Stimulated activated memory B cell treated with anti-CD40 and anti-IgM and Interleukin-4, amounts not matched to agents 10 μg/mL and 1 μg/mL and 100 μg/mL, for 72 hours (primary cell): ENCODE measurements around the gene TAS2R39.
A peak's percentile ranks its signal among the peaks of the same experiment; 100 is the strongest.
"Not testable (repeated sequence)": the region's sequence is repeated elsewhere in the genome, so short reads cannot be mapped to it uniquely, and the experiment has no call there.

Experiments used
- ATAC-seq: fragments of 150-1000 bp; cut with Tn5 transposase; 2 replicates; pipeline ENCODE4 v1.10.0; 2021
- H3K27ac Mint-ChIP-seq: one replicate; pipeline ENCODE4 v1.8.0; 2022; ENCODE audit warnings: mild to moderate bottlenecking, mixed read lengths
- H3K27me3 Mint-ChIP-seq: one replicate; pipeline ENCODE4 v1.8.0; 2022; ENCODE audit warnings: mixed read lengths
- H3K36me3 Mint-ChIP-seq: one replicate; pipeline ENCODE4 v1.8.0; 2022; ENCODE audit warnings: mixed read lengths
- H3K4me1 Mint-ChIP-seq: one replicate; pipeline ENCODE4 v1.8.0; 2022; ENCODE audit warnings: mixed read lengths
- H3K4me3 Mint-ChIP-seq: one replicate; pipeline ENCODE4 v1.8.0; 2022; ENCODE audit warnings: mild to moderate bottlenecking, moderate library complexity, mixed read lengths
- H3K9me3 Mint-ChIP-seq: one replicate; pipeline ENCODE4 v1.8.0; 2022; ENCODE audit warnings: mixed read lengths

Gene TAS2R39

DNA sequence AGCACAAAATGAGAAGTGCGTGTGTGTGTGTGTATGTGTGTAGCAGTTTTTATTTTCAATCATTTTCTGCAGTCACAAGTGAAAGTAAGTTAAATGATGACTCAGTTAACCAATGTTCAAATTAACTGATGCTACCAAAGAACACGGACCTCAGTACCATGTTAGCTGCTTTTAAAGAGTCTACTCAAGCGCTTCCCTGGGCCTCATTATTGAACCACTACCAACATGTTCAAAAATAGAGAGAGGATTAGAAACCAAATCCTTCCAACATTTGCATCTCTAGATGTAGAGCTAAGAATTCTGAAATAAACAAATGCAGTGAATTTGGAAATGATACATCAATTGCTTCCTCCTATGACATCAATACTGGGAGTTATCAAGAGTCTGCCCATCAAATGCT lies at the start of gene TAS2R39:
TAS2R39 (plus strand) TSS at position 396 of the 400 bp plus-strand sequence; CDS start at position 396, 0 bp downstream.
- Mint-ChIP-seq H3K4me3 (no peak within 1 kb of the TSS), H3K27ac (no peak within 1 kb of the TSS)
- ATAC-seq = no peak

DNA sequence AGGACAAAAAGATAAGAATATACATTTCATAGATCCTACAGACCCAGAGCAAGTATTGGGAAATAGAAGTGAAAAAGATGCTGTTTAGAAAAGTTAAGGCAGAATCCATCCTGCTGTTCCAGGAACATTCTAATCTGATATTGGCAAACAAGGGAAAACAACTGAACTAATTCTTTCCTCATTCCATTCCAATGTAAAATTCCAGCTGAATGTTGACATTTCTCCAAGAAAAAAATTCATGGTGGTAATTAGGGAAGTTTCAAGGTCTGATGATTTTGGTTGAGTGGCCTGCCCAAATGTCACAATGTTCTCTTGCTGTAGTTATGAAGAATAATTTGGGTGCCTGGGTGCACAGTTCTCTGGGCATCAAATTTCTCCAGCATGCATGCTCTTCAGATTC lies 36.1 kb upstream of the TAS2R39 start:
- Mint-ChIP-seq H3K27me3 (no peaks in the 10 kb centered on the region), H3K36me3 (peaks cover 4% of the 10 kb centered on the region), H3K4me3 (no peak overlapping the region), H3K9me3 (peaks cover 9% of the 10 kb centered on the region), H3K4me1 (no peaks in the 10 kb centered on the region), H3K27ac (no peak overlapping the region)
- ATAC-seq = no peak

More for the DNA sequence above, at the start of gene TAS2R39:
- H3K27me3 Mint-ChIP-seq = no peaks in the 10 kb centered on the region
- H3K4me1 Mint-ChIP-seq = peaks cover 29% of the 10 kb centered on the region
- peaks cover 4% of the 10 kb centered on the region for H3K36me3 Mint-ChIP-seq
- H3K9me3 Mint-ChIP-seq = peaks cover 2% of the 10 kb centered on the region

DNA sequence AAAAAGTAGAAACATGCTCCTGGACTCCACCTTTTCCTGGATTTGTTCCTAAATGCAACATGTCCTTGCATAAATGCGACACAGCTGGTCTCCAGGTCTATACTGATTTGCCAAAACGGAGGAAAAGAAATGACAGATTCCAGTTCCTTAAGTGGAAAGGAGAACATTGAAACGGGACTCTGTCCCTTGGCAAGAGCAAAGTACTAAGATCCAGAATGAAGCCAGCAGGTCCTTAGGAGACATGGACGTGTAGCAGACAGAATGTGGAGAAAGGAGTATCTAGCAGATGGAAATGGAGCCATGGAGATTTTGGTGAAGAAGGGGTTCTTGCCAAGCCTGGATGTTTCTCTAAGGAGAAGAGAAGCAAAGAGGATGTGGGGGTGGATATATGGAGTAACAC lies 35.2 kb upstream of the TAS2R39 start:
- Mint-ChIP-seq H3K9me3 (peaks cover 9% of the 10 kb centered on the region), H3K4me1 (no peaks in the 10 kb centered on the region), H3K4me3 (no peak overlapping the region), H3K36me3 (peaks cover 4% of the 10 kb centered on the region), H3K27ac (no peak overlapping the region), H3K27me3 (no peaks in the 10 kb centered on the region)
- no peak for ATAC-seq

DNA sequence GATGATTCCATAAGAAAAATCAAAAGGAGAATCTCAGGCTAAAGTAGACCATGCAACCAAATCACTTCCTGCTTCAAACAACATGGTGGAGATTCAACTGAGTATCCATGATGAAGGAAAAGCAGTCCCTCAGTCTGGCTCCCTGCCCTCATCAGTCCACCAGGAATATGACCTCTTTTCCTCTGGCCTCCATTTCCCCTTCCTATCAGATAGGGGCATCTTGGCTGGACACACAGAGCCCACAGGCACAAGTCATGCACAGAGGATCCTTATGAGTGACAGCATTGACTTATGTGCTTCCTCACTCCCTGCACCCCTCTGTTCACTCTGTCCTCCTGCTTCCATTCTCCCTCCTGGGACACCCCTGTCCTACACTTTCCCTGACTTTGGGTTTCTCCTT lies 34.6 kb upstream of the TAS2R39 start:
- no peak overlapping the region for H3K4me3 Mint-ChIP-seq
- H3K27me3 Mint-ChIP-seq = no peaks in the 10 kb centered on the region
- peaks cover 9% of the 10 kb centered on the region for H3K9me3 Mint-ChIP-seq
- peaks cover 4% of the 10 kb centered on the region for H3K36me3 Mint-ChIP-seq
- no peaks in the 10 kb centered on the region for H3K4me1 Mint-ChIP-seq
- ATAC-seq = no peak
- H3K27ac Mint-ChIP-seq = no peak overlapping the region

DNA sequence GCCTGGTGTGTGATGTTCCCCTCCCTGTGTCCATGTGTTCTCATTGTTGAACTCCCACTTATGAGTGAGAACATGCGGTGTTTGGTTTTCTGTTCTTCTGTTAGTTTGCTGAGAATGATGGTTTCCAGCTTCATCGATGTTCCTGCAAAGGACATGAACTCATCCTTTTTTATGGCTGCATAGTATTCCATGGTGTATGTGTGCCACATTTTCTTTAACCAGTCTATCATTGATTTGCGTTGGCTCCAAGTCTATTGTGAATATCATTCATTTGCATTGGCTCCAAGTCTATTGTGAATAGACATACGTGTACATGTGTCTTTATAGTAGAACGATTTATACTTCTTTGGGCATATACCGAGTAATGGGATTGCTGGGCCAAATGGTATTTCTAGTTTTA lies 32.5 kb upstream of the TAS2R39 start:
- H3K27me3 Mint-ChIP-seq, H3K4me1 Mint-ChIP-seq, H3K27ac Mint-ChIP-seq, ATAC-seq, H3K9me3 Mint-ChIP-seq, H3K4me3 Mint-ChIP-seq, H3K36me3 Mint-ChIP-seq: not testable (repeated sequence)

DNA sequence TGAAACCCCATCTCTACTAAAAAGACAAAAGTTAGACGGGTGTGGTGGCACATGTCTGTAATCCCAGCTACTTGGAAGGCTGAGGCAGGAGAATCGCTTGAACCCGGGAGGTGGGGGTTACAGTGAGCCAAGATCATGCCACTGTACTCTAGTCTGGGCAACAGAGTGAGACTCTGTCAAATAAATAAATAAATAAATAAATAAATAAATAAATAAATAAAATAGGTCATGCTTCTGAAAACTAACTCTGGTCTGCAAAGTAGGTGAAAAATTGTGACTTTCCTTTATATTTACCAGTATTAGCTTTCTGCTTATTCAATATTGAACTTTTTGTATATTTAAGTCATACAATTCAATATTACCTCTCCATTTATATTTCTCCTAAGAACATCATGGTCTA lies 24.6 kb upstream of the TAS2R39 start:
- not testable (repeated sequence) for H3K36me3 Mint-ChIP-seq, H3K4me1 Mint-ChIP-seq, H3K4me3 Mint-ChIP-seq, H3K27ac Mint-ChIP-seq, H3K27me3 Mint-ChIP-seq, H3K9me3 Mint-ChIP-seq, ATAC-seq

DNA sequence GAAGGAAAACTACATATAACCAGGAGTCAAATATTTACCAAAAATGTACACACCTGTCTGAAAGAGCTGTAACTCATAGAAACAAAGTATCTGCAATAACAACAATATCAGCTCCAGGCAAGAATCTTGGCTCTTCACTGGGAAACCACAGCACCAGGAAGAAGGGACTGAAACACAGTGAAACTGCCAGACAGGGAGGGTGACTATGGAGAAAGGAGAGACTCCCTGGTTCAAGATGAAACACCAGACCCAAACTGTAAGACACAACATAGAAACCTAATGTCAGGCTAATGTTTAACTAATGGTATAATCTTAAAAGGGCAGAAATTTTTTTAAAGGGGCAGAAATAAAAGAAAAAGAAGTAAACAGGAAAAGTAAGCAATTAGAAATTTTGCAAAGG lies 11.5 kb upstream of the TAS2R39 start:
- Mint-ChIP-seq H3K9me3 (peaks cover 4% of the 10 kb centered on the region), H3K27me3 (no peaks in the 10 kb centered on the region), H3K4me1 (peaks cover 23% of the 10 kb centered on the region), H3K36me3 (peaks cover 6% of the 10 kb centered on the region), H3K27ac (peak overlapping the region; percentile 17), H3K4me3 (no peak overlapping the region)
- ATAC-seq = no peak

DNA sequence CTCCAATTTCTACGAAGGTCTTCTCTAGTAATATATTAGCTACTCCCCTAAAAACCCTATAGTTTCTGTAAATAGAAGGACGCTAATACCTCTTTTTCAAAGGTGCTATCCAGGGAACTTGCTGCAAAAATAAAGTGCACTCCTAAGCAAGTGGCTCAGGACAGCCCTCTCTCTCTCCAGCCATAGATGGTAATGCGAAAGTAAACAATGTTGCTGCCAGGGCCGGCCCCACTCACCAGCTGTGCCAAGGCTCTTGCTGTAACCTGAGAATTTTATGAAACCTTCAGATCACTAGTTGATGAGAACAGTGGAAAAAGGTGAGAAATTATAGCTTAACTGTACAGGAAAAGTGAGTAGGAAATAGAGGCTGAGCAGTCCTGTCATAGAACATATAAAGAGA lies 10.9 kb upstream of the TAS2R39 start:
- Mint-ChIP-seq H3K27ac (peak overlapping the region; percentile 17), H3K9me3 (peaks cover 4% of the 10 kb centered on the region), H3K4me1 (peaks cover 23% of the 10 kb centered on the region), H3K36me3 (peaks cover 6% of the 10 kb centered on the region), H3K27me3 (no peaks in the 10 kb centered on the region), H3K4me3 (no peak overlapping the region)
- ATAC-seq = no peak

DNA sequence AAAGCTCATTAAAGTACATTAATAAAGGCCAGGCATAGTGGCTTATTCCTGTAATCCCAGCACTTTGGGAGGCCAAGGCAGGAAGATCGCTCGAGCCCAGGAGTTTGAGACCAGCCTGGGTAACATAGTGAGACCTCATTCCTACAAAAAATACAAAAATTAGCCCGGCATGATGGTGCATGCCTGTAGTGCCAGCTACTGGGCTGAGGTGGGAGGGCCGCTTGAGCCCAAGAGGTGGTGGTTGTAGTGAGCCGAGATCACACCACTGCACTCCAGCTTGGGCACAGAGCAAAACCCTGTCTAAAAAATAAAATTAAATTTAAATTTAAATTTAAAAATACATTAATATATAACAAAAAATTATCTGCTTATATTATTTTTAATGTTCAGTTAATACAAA lies 7.1 kb upstream of the TAS2R39 start:
- Mint-ChIP-seq H3K27ac (no peak overlapping the region), H3K9me3 (peaks cover 4% of the 10 kb centered on the region), H3K36me3 (peaks cover 9% of the 10 kb centered on the region), H3K4me3 (no peak overlapping the region), H3K27me3 (no peaks in the 10 kb centered on the region), H3K4me1 (peaks cover 10% of the 10 kb centered on the region)
- no peak for ATAC-seq

DNA sequence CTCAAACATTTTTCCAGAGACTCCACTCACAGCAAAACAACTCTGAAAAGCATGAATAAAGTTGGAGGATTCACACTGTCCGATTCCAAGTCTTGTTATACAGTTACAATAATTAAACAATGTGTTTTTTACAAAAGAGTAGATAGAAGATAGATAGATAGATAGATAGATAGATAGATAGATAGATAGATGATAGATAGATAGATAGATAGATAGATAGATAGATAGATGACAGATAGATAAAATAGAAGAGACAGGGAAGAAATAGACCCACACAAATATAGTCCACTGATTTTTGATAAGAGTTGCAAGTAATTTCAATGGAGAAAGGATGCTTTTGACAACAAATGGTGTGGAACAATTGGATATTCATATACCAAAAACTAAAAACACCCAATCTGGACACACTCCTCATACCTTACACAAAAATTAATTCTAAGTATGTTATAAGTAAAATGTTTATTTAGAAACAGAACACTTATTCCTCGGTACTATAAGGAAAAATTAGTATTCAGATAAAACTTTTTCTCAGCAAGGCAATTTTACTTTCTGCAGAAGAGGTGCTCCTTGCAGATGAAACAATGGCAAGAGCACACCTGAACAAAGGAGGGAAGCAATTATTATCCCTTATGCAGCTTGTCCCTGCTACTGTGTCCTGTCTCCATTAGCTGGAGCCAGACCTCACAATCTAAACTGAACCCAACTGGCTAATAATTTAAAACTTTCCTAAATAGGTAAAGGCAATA lies 5.7 kb upstream of the TAS2R39 start:
- Mint-ChIP-seq H3K27me3 (no peaks in the 10 kb centered on the region), H3K4me3 (no peak overlapping the region), H3K27ac (no peak overlapping the region), H3K4me1 (peaks cover 12% of the 10 kb centered on the region), H3K9me3 (peaks cover 4% of the 10 kb centered on the region), H3K36me3 (peaks cover 9% of the 10 kb centered on the region)
- no peak for ATAC-seq

DNA sequence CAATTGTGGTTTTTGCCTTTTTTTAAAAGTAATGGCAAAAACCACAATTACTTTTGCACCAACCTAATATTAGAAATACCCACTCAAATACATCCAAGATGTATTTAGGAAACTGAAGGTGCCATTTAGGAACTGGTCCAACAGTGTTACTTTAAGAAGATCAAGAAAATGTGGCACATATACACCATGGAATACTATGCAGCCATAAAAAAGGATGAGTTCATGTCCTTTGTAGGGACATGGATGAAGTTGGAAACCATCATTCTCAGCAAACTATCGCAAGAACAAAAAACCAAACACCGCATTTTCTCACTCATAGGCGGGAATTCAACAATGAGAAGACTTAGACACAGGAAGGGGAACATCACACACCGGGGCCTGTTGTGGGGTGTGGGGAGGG lies 2.4 kb upstream of the TAS2R39 start:
- H3K4me1 Mint-ChIP-seq = peaks cover 29% of the 10 kb centered on the region
- not testable (repeated sequence) for H3K27ac Mint-ChIP-seq, H3K4me3 Mint-ChIP-seq, H3K9me3 Mint-ChIP-seq, H3K27me3 Mint-ChIP-seq, ATAC-seq, H3K36me3 Mint-ChIP-seq

DNA sequence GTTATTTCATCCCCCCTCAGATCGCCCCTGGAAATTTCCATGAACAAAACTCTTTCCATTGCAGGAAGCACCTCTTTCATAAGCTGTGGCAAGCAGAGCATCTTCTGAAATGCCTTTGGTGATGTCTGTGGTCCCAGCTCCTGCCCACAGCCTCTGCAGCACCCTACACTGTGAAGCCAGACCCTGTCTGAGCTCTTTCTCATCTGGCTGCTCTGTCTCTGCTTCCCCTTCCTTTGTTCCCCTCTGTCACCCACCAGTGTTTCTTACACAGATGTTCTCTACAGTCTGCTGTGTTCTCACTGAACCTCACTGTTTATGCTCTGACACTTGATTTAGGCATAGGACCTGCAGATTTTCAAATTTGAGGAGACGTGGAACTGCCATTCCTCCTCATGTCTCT lies 1.9 kb upstream of the TAS2R39 start:
- ATAC-seq = peak; percentile 88
- H3K27ac Mint-ChIP-seq = peak overlapping the region; percentile 47
- H3K36me3 Mint-ChIP-seq = peaks cover 9% of the 10 kb centered on the region
- peaks cover 29% of the 10 kb centered on the region for H3K4me1 Mint-ChIP-seq
- H3K9me3 Mint-ChIP-seq = peaks cover 4% of the 10 kb centered on the region
- H3K27me3 Mint-ChIP-seq = no peaks in the 10 kb centered on the region
- H3K4me3 Mint-ChIP-seq = no peak overlapping the region

DNA sequence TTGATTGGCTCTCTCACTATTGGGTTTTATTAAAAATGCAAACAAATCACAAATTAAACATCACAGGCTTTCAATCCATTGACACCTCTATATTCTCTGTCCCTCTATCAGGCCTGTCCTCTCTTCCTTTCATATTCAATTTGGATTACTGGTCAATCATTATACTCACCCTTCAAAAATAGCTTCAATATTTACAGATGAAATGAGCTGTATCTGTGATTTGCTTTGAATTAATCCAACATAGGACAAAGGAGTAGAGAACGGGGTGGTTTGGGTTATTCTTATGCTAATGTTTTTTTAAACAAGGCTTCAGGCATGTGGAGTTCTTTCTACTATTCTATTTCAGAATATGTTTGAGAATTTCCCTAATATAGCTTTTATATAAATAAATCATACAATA lies 2.3 kb downstream of the TAS2R39 start:
- H3K9me3 Mint-ChIP-seq = no peaks in the 10 kb centered on the region
- no peak overlapping the region for H3K27ac Mint-ChIP-seq

DNA sequence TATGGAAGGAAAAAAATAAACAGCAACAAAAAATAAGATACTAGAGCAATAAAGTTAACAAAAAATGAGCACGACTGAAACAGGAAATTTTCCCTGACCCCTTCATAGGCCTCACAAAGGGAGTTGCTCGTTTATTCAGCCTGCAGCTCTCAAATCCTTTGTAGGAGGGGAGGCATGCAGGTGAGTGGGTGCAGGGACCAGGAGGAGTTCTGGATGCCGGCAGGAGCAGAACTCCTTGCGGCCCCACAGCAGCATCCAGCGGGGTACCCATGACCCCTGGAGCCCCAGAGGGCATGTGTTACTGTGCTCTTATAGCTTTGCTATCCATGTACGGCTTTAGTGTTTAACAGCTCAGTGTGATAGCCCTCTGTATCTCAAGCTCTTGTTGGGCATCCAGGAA lies 5.8 kb downstream of the TAS2R39 start:
- Mint-ChIP-seq H3K9me3 (no peaks in the 10 kb centered on the region), H3K4me3 (no peak overlapping the region), H3K36me3 (no peaks in the 10 kb centered on the region), H3K4me1 (peaks cover 7% of the 10 kb centered on the region), H3K27ac (no peak overlapping the region), H3K27me3 (no peaks in the 10 kb centered on the region)
- no peak for ATAC-seq

More for the DNA sequence above, 2.3 kb downstream of the TAS2R39 start:
- H3K4me3 Mint-ChIP-seq = no peak overlapping the region
- no peaks in the 10 kb centered on the region for H3K27me3 Mint-ChIP-seq
- peaks cover 29% of the 10 kb centered on the region for H3K4me1 Mint-ChIP-seq
- ATAC-seq = no peak
- H3K36me3 Mint-ChIP-seq = no peaks in the 10 kb centered on the region

DNA sequence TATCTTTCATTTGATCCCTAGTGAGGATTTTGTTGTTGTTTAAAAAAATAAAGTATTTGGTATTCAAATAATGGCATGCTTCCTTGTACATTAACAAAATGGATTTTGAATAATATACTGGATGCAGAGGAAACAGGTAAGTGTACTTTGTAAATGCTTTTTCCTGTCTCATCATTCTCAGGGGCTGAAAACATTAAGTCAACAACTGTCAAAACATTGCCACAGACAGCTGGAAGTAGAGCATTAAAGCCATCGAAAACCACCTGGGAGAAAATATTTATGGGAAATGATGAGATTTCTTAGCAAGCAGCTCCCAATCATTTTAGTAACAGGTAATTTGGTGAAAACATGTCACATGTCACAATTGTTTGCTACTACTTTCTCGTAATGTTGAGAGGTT lies 10.7 kb downstream of the TAS2R39 start:
- H3K4me3 Mint-ChIP-seq = no peak overlapping the region
- peaks cover 4% of the 10 kb centered on the region for H3K9me3 Mint-ChIP-seq
- H3K36me3 Mint-ChIP-seq = no peaks in the 10 kb centered on the region
- peaks cover 6% of the 10 kb centered on the region for H3K4me1 Mint-ChIP-seq
- H3K27ac Mint-ChIP-seq = no peak overlapping the region
- ATAC-seq = no peak
- no peaks in the 10 kb centered on the region for H3K27me3 Mint-ChIP-seq

DNA sequence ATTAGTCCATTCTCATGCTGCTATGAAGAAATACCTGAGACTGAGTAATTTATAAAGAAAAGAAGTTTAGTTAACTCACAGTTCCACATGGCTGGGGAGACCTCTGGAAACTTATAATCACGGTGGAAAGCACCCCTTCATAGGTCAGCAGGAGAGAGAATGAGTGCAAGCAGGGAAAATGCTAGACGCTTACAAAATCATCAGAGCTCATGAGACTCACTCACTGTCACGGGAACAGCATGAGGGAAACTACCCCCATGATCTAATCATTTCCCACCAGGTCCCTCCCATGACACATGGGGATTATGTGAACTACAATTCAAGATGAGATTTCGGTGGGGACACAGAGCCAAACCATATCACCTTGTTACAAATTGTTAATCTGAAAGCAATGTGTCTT lies 15.8 kb downstream of the TAS2R39 start:
- H3K27me3 Mint-ChIP-seq = no peaks in the 10 kb centered on the region
- H3K9me3 Mint-ChIP-seq = peaks cover 4% of the 10 kb centered on the region
- ATAC-seq = peak; percentile 86
- H3K36me3 Mint-ChIP-seq = no peaks in the 10 kb centered on the region
- peaks cover 10% of the 10 kb centered on the region for H3K4me1 Mint-ChIP-seq
- H3K27ac Mint-ChIP-seq = peak overlapping the region; percentile 26
- H3K4me3 Mint-ChIP-seq = no peak overlapping the region
